GM23338 (cell line): ENCODE data around the gene SRPX. TPM values are rescaled to one million over a fixed set of nuclear protein-coding genes. Genes with fewer than 3 reads are reported as not detected.

Source experiments
- ATAC-seq: fragments of 200-7000 bp; cut with Tn5 transposase; 3 replicates; pipeline ENCODE4 v1.9.1; 2020
- DNase-seq: peaks from one replicate; pipeline ENCODE4 v3.0.0-alpha.2; 2015; ENCODE audit warnings: low spot score
- H2AFZ ChIP-seq: fragments of 200-600 bp; sonication (generic); 2 replicates; pipeline ENCODE4 v1.8.0; 2016; ENCODE audit warnings: antibody characterized with exemption, mild to moderate bottlenecking, moderate library complexity
- H3F3A ChIP-seq: fragments of 200-600 bp; sonication (generic); replicated peaks from 2 replicates; pipeline ENCODE4 v1.8.0; 2017; ENCODE audit warnings: antibody characterized with exemption, mixed run types, low read depth
- H3K27ac ChIP-seq: fragments of 200-600 bp; sonication (generic); 2 replicates; pipeline ENCODE4 v1.6.1; 2016; ENCODE audit warnings: low read depth
- H3K27me3 ChIP-seq: fragments of 200-600 bp; sonication (generic); 2 replicates; pipeline ENCODE4 v1.8.0; 2016; ENCODE audit warnings: mild to moderate bottlenecking, mixed run types, moderate library complexity; ENCODE audit not compliant: insufficient read depth
- H3K36me3 ChIP-seq: fragments of 200-600 bp; sonication (generic); 2 replicates; pipeline ENCODE4 v1.8.0; 2016; ENCODE audit warnings: mild to moderate bottlenecking; ENCODE audit not compliant: insufficient read depth
- H3K4me1 ChIP-seq: fragments of 200-600 bp; sonication (generic); 2 replicates; pipeline ENCODE4 v1.8.0; 2016; ENCODE audit warnings: mild to moderate bottlenecking, moderate library complexity; ENCODE audit not compliant: insufficient read depth
- H3K4me2 ChIP-seq: fragments of 200-600 bp; sonication (generic); 2 replicates; pipeline ENCODE4 v1.7.1; 2017; ENCODE audit warnings: mixed run types
- H3K4me3 ChIP-seq: fragments of 200-600 bp; sonication (generic); 2 replicates; pipeline ENCODE4 v1.6.1; 2016; ENCODE audit warnings: mixed run types
- H3K79me2 ChIP-seq: fragments of 200-600 bp; sonication (generic); replicated peaks from 2 replicates; pipeline ENCODE4 v1.8.0; 2017; ENCODE audit warnings: mild to moderate bottlenecking; ENCODE audit not compliant: insufficient read depth
- H3K9me2 ChIP-seq: fragments of 200-600 bp; sonication (generic); 2 replicates; pipeline ENCODE4 v1.8.0; 2017; ENCODE audit not compliant: insufficient read depth
- H4K20me1 ChIP-seq: fragments of 200-600 bp; sonication (generic); replicated peaks from 2 replicates; pipeline ENCODE4 v1.8.0; 2017; ENCODE audit warnings: mild to moderate bottlenecking; ENCODE audit not compliant: insufficient read depth
- H3K27ac Mint-ChIP-seq: 2 replicates; pipeline ENCODE4 v1.8.0; 2020; ENCODE audit warnings: inconsistent platforms, mild to moderate bottlenecking, moderate library complexity, mixed read lengths
- H3K27me3 Mint-ChIP-seq: 3 replicates; pipeline ENCODE4 v1.8.0; 2022; ENCODE audit warnings: low read depth, mild to moderate bottlenecking, moderate library complexity, mixed read lengths, inconsistent platforms; ENCODE audit not compliant: insufficient read depth, poor library complexity
- H3K36me3 Mint-ChIP-seq: 3 replicates; pipeline ENCODE4 v1.8.0; 2021; ENCODE audit warnings: low read depth, mild to moderate bottlenecking, inconsistent platforms, moderate library complexity, mixed read lengths
- H3K4me1 Mint-ChIP-seq: 3 replicates; pipeline ENCODE4 v1.8.0; 2020; ENCODE audit warnings: mild to moderate bottlenecking, inconsistent platforms, mixed read lengths
- H3K4me3 Mint-ChIP-seq: 3 replicates; pipeline ENCODE4 v1.8.0; 2021; ENCODE audit warnings: moderate library complexity, mild to moderate bottlenecking, inconsistent platforms, mixed read lengths
- H3K9me3 Mint-ChIP-seq: 3 replicates; pipeline ENCODE4 v1.8.0; 2020; ENCODE audit warnings: moderate library complexity, mild to moderate bottlenecking, inconsistent platforms, mixed read lengths
- CREB1 ChIP-seq: fragments of 250-450 bp; sonication (Bioruptor Pico); IDR thresholded peaks from 2 replicates; pipeline ENCODE4 v1.5.0; 2020; ENCODE audit warnings: low read depth, mild to moderate bottlenecking, moderate library complexity
- EZH2 ChIP-seq: fragments of 200-600 bp; sonication (generic); IDR thresholded peaks from one replicate; pipeline ENCODE4 v1.8.0; 2017; ENCODE audit warnings: antibody characterized with exemption, mild to moderate bottlenecking, low read depth; ENCODE audit not compliant: unreplicated experiment
- EZH2phosphoT487 ChIP-seq: fragments of 200-600 bp; sonication (generic); IDR thresholded peaks from one replicate; pipeline ENCODE4 v1.8.1; 2018; ENCODE audit warnings: antibody characterized with exemption; ENCODE audit not compliant: unreplicated experiment
- JUNB ChIP-seq: IDR thresholded peaks from one replicate; pipeline ENCODE4 v1.6.1; 2016; ENCODE audit warnings: antibody characterized with exemption; ENCODE audit not compliant: unreplicated experiment
- NANOG ChIP-seq: IDR thresholded peaks from 2 replicates; pipeline ENCODE4 v1.6.1; 2016; ENCODE audit warnings: antibody characterized with exemption, borderline replicate concordance
- POLR2AphosphoS5 ChIP-seq: IDR thresholded peaks from 2 replicates; pipeline ENCODE4 v1.6.1; 2016; ENCODE audit warnings: antibody characterized with exemption, low read depth
- ZNF114 ChIP-seq: fragments of 250-450 bp; sonication (Bioruptor Pico); IDR thresholded peaks from 2 replicates; pipeline ENCODE4 v1.5.0; 2020; ENCODE audit warnings: mild to moderate bottlenecking, moderate library complexity
- polyA plus RNA-seq: library from polyadenylated mRNA; unstranded; fragments of >200 nt; fragmentation: Nextera tagmentation; extraction: Ambion mirVana; gene quantifications from 2 replicates; pipeline ENCODE4 v1.2.1, GENCODE V29; 2016
- total RNA-seq: library from RNA; depleted of rRNA; stranded (reverse); fragments of >200 nt; shearing (Covaris generic); gene quantifications from 2 replicates; pipeline ENCODE4 v1.2.3, GENCODE V29; 2014
- TF ChIP-seq, protein P1 (sequence below): IDR thresholded peaks from one replicate; pipeline ENCODE4 v1.6.1; 2018; ENCODE audit warnings: antibody characterized with exemption; ENCODE audit not compliant: unreplicated experiment
- TF ChIP-seq, protein P2 (sequence below): IDR thresholded peaks from 2 replicates; pipeline ENCODE4 v1.6.1; 2016; ENCODE audit warnings: antibody characterized with exemption
- TF ChIP-seq, protein P3 (sequence below), 2 experiments: fragments of 200-600 bp in 1 of 2; sonication (generic) in 1 of 2; conservative IDR thresholded peaks; 2 replicates each; pipeline versions ENCODE4 v1.5.1 to v1.6.1; 2016 to 2017; ENCODE audit warnings: antibody characterized with exemption in 2 of 2, low read depth in 2 of 2, mild to moderate bottlenecking in 2 of 2, moderate library complexity in 1 of 2

The SRPX gene
- total and polyA plus RNA-seq, 2 experiments from 2014 or later: 14.3 to 16.9 TPM

DNA sequence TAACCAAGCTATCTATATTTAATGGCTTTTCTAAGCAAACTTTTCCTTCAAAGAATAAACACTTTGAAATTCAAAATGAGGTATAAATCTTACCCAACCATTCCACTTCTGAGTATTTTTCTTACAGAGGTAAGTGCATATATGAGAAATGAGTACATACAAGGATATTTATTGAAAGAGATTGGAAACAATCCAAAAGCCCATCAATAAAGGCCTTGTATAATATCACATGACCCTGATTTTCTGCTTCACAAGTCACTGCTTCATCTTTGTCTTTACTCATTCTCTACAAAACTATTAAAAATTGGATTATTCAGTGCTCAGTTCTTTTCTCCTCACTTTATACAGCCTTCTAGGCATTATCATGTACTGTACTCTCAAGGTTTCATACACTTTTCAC is 91.3 kb downstream of the SRPX start:
- Mint-ChIP-seq H3K27ac (no peak overlapping the region), H3K36me3 (no peaks in the 10 kb centered on the region), H3K27me3 (no peaks in the 10 kb centered on the region), H3K4me1 (no peaks in the 10 kb centered on the region), H3K9me3 (no peaks in the 10 kb centered on the region), H3K4me3 (no peak overlapping the region)
- H3K27ac ChIP-seq: no peak overlapping the region
- no peak overlapping the region for H2AFZ ChIP-seq
- no peaks in the 10 kb centered on the region for H3K9me2 ChIP-seq
- H3K36me3 ChIP-seq: no peaks in the 10 kb centered on the region
- H3K79me2 ChIP-seq: no peaks in the 10 kb centered on the region
- H3F3A ChIP-seq: no peaks in the 10 kb centered on the region
- no peaks in the 10 kb centered on the region for H3K4me1 ChIP-seq
- DNase-seq (no peak), ATAC-seq (no peak)
- TF ChIP-seq, protein P1, sequence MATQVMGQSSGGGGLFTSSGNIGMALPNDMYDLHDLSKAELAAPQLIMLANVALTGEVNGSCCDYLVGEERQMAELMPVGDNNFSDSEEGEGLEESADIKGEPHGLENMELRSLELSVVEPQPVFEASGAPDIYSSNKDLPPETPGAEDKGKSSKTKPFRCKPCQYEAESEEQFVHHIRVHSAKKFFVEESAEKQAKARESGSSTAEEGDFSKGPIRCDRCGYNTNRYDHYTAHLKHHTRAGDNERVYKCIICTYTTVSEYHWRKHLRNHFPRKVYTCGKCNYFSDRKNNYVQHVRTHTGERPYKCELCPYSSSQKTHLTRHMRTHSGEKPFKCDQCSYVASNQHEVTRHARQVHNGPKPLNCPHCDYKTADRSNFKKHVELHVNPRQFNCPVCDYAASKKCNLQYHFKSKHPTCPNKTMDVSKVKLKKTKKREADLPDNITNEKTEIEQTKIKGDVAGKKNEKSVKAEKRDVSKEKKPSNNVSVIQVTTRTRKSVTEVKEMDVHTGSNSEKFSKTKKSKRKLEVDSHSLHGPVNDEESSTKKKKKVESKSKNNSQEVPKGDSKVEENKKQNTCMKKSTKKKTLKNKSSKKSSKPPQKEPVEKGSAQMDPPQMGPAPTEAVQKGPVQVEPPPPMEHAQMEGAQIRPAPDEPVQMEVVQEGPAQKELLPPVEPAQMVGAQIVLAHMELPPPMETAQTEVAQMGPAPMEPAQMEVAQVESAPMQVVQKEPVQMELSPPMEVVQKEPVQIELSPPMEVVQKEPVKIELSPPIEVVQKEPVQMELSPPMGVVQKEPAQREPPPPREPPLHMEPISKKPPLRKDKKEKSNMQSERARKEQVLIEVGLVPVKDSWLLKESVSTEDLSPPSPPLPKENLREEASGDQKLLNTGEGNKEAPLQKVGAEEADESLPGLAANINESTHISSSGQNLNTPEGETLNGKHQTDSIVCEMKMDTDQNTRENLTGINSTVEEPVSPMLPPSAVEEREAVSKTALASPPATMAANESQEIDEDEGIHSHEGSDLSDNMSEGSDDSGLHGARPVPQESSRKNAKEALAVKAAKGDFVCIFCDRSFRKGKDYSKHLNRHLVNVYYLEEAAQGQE: no peak
- H3K4me3 ChIP-seq: no peak overlapping the region
- no peak overlapping the region for H3K4me2 ChIP-seq
- H3K27me3 ChIP-seq: no peaks in the 10 kb centered on the region
- H4K20me1 ChIP-seq: no peaks in the 10 kb centered on the region

DNA sequence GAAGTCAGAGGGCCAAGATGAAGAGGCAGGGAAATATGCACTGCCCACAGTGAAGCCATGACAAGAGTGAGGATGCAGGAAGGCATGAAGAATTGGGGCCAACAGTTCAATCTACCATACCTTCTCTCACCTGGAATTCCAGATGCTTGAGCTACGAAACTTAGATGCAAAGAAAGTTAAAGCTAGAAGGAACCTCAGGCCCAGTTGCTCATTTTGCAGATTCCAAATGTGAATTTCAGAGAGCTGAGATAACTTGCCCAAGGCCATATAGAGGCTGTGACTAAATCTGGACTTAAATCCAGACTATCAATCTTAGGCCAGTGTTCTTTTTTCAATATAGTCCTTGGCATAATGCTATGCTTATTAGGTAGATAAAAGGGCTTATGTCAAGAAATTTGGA is 92.7 kb downstream of the SRPX start:
- Histone ChIP-seq H4K20me1 (no peaks in the 10 kb centered on the region), H3K27me3 (no peaks in the 10 kb centered on the region), H3K9me2 (no peaks in the 10 kb centered on the region), H3K4me3 (no peak overlapping the region), H3K36me3 (no peaks in the 10 kb centered on the region), H2AFZ (no peak overlapping the region), H3K79me2 (no peaks in the 10 kb centered on the region), H3K4me1 (no peaks in the 10 kb centered on the region), H3K4me2 (no peak overlapping the region), H3K27ac (no peak overlapping the region), H3F3A (no peaks in the 10 kb centered on the region)
- Mint-ChIP-seq H3K27me3 (no peaks in the 10 kb centered on the region), H3K4me3 (no peak overlapping the region), H3K27ac (no peak overlapping the region), H3K36me3 (no peaks in the 10 kb centered on the region), H3K4me1 (no peaks in the 10 kb centered on the region), H3K9me3 (no peaks in the 10 kb centered on the region)
- DNase-seq: no peak
- no peak for ATAC-seq
- no peak for TF ChIP-seq EZH2
- no peak for TF ChIP-seq ZNF114 (CRISPR knock-in tag)
- TF ChIP-seq, protein P2, sequence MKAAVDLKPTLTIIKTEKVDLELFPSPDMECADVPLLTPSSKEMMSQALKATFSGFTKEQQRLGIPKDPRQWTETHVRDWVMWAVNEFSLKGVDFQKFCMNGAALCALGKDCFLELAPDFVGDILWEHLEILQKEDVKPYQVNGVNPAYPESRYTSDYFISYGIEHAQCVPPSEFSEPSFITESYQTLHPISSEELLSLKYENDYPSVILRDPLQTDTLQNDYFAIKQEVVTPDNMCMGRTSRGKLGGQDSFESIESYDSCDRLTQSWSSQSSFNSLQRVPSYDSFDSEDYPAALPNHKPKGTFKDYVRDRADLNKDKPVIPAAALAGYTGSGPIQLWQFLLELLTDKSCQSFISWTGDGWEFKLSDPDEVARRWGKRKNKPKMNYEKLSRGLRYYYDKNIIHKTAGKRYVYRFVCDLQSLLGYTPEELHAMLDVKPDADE: no peak
- TF ChIP-seq, protein P3, sequence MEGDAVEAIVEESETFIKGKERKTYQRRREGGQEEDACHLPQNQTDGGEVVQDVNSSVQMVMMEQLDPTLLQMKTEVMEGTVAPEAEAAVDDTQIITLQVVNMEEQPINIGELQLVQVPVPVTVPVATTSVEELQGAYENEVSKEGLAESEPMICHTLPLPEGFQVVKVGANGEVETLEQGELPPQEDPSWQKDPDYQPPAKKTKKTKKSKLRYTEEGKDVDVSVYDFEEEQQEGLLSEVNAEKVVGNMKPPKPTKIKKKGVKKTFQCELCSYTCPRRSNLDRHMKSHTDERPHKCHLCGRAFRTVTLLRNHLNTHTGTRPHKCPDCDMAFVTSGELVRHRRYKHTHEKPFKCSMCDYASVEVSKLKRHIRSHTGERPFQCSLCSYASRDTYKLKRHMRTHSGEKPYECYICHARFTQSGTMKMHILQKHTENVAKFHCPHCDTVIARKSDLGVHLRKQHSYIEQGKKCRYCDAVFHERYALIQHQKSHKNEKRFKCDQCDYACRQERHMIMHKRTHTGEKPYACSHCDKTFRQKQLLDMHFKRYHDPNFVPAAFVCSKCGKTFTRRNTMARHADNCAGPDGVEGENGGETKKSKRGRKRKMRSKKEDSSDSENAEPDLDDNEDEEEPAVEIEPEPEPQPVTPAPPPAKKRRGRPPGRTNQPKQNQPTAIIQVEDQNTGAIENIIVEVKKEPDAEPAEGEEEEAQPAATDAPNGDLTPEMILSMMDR (conservative IDR thresholded peaks at IDR 0.05; ENCODE audit: low read depth in 2 of 2): no peak
- no peak for TF ChIP-seq EZH2phosphoT487
- TF ChIP-seq CREB1 (CRISPR knock-in tag): no peak
- no peak for TF ChIP-seq POLR2AphosphoS5
- no peak for TF ChIP-seq NANOG
- no peak for TF ChIP-seq JUNB
